Inflammatory macrophage (primary cell): ENCODE measurements around the gene CYP4F3.
"Not testable (repeated sequence)": the region's sequence is repeated elsewhere in the genome, so short reads cannot be mapped to it uniquely, and the experiment has no call there.

Source experiments
- DNase-seq, 2 donors: peaks; one replicate each; pipeline ENCODE4 v3.0.0-alpha.2; 2020 to 2022

CYP4F3 gene

DNA sequence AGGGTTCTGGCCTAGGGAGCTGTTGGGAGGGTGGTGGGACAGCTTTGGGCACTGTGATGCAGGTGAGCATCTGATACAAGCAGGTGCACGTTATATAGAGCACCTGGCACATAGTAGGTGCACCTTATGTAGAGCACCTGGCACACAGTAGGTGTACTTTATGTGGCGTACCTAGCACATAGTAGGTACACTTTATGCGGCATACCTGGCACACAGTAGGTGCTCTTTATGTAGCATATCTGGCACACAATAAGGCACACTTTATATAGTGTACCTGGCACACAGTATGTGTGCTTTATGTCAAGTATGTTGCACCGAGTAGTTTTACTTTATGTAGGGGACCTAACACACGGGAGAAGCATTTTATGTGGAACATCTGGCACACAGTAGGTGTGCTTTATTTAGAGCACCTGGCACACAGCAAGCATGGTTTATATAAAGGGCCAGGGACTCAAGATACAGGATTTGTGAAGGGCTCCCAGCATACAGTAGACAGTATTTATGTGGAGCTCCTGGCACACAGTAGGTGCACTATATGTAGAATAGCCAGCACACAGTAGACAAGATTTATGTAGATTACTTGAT, 30.6 kb downstream of the CYP4F3 start:
- DNase-seq: no peak

DNA sequence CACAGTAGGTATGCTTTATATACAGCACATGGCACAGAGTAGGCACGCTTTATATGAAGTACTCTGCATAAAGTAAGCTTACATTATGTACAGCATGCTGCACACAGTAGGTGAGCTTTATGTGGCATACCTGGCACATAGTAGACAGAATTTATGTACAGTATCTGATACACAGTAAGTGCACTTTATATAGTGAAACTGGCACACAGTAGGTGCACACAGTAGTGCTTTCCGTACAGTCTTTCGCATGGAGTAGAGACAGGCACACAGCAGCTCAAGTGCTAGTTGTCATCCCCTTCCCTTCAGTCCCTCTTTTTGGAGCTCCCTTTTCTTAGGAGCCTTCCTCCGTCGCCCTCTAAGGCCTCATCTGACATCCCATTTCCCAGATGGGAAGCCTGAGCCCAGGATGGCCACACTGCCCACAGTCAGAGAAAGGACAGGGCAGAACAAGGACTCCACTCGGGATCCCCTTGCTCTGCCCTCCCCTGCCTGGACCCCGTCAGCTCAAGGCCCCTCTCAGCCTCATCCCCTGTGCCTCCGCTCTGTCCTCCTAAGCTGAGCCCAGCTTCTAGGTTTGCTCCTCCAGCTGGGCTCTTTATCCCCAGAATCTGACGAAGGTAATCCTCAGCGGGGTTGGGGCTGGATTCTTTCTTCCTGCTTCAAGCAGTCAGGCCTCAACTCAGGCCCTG, 31.3 kb downstream of the CYP4F3 start:
- DNase-seq: no peak

- DNase-seq: peak in 1 of 2 donors; percentile 6
Measured at GRCh38 chr19:15672580-15673175, 32.0 kb downstream of the CYP4F3 start, which contains the start of gene CYP4F12. CYP4F12 (plus strand) TSS chr19:15673087; CDS start chr19:15673530, 443 bp downstream.

DNA sequence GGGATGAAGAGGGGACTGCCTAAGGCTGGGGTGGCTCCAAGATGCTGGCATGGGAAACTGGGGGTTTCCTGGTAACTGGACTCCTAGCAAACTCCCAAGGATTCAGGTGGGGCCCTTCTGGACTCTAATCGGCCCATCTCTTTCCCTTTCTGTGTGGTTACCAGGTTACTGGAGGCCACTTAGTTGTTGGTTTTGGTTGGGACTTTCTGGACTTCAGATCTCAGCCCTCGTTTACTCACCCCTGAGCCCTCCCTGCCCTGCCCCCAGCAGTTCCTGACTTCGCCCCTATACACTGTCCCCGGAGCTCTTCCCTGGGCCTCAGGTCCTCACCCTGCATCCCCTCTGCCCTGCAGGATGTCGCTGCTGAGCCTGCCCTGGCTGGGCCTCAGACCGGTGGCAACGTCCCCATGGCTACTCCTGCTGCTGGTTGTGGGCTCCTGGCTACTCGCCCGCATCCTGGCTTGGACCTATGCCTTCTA, 32.5 kb downstream of the CYP4F3 start:
- DNase-seq: no peak

DNA sequence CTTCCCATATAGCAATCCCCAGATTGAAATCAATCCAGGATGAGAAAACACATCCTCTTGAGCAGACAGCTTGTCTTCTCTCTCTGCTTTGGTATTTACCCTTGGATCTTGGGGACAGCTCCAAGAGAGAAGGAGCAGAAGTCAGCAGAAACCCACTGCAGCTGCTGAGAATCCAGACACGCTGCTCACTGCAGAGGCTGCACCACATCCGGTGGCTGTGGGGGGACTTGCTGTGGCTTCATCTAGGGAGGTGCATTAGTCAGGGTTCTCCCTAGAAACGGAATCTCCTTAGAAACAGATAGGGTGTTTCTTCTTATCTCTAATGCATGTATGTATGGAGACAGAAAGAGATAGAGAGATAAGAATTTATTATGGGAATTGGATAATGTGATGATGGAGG, 34.9 kb downstream of the CYP4F3 start:
- no peak for DNase-seq

GRCh38 chr19:15679089-15679488, 38.4 kb downstream of the CYP4F3 start:
- DNase-seq: no peak

- not testable (repeated sequence) for DNase-seq
Measured at GRCh38 chr19:15679865-15680264, 39.2 kb downstream of the CYP4F3 start.

- no peak for DNase-seq
Measured at GRCh38 chr19:15680478-15681322, 40.0 kb downstream of the CYP4F3 start.

- no peak for DNase-seq
Measured at GRCh38 chr19:15683411-15683810, 42.7 kb downstream of the CYP4F3 start.

- no peak for DNase-seq
Measured at GRCh38 chr19:15684828-15685227, 44.1 kb downstream of the CYP4F3 start.

- DNase-seq: no peak
Measured at GRCh38 chr19:15696654-15697194, 56.0 kb downstream of the CYP4F3 start.

DNA sequence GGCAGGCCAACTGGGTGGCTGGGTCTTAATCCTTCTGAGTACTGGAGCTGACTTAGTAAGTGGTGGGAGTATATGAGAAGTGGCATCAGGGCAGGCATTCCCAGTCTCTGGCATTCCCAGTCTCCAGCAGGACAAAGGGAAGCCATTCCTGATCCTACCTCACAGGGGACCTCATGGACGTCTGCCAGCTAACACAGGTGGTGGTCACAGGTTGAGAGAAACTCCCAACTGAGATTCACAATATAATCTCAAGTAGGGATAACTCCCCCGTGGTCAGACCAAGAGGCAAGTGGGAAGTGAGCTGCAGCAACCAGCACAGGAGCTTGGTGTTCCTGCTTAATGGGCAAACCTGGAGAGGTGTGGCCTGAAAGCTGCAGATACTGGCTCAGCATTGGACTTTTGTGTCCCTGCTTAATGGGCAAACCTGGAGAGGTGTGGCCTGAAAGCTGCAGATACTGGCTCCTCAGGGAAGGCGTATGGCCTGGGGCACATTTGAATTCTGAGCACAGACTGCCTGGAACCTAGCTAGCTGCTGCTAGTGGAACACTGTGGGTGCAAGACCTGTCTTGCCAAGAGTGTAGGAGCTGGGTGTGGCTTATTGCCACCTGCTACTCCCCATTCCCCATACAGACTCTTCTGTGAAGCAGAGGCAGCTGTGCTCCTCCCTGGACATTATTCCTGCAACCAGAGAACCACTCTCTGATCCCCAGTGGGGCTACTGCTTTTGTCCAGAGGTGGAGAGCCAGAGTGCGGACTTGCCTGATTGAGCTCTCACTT, 61.2 kb downstream of the CYP4F3 start:
- DNase-seq: no peak

DNA sequence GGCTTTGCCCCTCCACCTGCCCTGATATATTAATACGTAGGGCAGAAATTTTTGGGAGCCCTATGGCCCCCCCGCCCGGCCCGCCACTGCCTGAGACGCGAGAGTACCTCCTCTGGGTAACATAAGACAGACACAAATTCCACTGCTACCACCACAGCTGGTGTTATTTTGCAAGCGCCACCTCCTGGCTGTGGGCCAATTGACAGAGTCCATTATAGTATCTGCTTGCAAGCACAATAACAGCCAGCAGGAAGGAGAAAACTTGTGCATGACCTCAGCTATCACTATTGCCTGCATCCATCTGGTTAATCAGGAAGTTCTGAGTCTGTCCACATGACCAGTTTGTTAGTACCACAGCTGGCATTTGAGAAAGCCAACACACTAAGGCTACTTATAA, 61.8 kb downstream of the CYP4F3 start:
- peak; percentile 76 to 79 for DNase-seq
